ENCODE measurements around the gene SPRING1. TPM values are rescaled to one million over a fixed set of nuclear protein-coding genes. Genes with fewer than 3 reads are reported as not detected.

Gene SPRING1
- total RNA-seq, 4 donors from 2014 or later, result 22.3 to 40.3 (median 35.1) TPM

DNA sequence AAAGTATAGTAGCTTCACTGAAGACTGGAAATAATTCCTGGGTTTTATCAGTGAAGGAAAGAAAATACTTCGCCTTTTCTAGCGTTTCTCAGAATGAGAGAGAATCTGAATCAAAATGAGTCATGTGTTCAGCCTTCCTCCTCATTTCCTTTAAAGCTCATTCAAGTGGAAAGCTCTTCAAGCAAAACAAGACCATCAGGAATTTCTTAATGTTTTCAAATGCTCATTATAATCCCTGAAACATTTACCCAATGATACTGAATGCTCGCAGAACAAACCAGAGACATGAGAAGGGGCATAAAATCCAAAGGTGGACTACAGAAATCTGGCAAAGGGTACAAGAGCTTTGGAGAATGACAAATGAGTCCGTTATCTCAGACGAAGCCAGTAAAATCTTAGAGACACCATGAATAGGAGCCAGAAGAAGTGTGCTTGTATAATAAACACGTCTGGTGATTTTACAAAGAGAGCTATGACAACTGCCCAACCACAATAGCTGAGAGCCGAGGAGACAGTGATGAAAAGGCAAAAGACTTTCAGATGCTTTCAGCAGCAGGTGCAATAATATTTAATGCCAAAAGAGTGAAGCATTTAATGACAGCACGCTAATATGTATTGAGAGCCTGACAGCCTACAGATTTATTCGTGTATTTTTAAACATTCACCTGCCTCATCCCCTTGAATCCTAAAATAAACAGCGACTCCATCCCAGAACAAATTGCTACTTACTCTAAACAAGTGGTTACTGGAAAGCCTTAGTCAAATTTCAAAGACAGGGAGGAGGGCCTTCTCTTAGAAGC is 19.0 kb downstream of the SPRING1 start:
- TF ChIP-seq EP300 (IDR thresholded peaks at IDR 0.05; ENCODE audit: low read depth) (no peak), POLR2AphosphoS5 (IDR thresholded peaks at IDR 0.05) (no peak)
- TF ChIP-seq, protein P1, sequence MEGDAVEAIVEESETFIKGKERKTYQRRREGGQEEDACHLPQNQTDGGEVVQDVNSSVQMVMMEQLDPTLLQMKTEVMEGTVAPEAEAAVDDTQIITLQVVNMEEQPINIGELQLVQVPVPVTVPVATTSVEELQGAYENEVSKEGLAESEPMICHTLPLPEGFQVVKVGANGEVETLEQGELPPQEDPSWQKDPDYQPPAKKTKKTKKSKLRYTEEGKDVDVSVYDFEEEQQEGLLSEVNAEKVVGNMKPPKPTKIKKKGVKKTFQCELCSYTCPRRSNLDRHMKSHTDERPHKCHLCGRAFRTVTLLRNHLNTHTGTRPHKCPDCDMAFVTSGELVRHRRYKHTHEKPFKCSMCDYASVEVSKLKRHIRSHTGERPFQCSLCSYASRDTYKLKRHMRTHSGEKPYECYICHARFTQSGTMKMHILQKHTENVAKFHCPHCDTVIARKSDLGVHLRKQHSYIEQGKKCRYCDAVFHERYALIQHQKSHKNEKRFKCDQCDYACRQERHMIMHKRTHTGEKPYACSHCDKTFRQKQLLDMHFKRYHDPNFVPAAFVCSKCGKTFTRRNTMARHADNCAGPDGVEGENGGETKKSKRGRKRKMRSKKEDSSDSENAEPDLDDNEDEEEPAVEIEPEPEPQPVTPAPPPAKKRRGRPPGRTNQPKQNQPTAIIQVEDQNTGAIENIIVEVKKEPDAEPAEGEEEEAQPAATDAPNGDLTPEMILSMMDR (IDR thresholded peaks at IDR 0.05), result no peak
- Histone ChIP-seq H3K27me3 (no peaks in the 10 kb centered on the region), H3K9me3 (no peaks in the 10 kb centered on the region), H3K4me3 (no peak overlapping the region), H3K27ac (peak overlapping the region; percentile 25 to 49 (median 39)), H3K36me3 (peaks cover 0 to 13% (median 0%) of the 10 kb centered on the region in 4 donors), H3K4me1 (peaks cover 0 to 25% (median 10%) of the 10 kb centered on the region in 4 donors)
- 63 to 67% methylated on average over 10 of the region's 10 CpGs for WGBS, 2 donors (ENCODE audit: low coverage in 1 of 2)
- intact Hi-C loops (cut with DNase I; ENCODE audit: low total_unique reads) (no loop called here), in situ Hi-C loops (cut with MboI; ENCODE audit: low pct_ligation_motif_present in 1 of 4, low pct_unique_long_range_greater_than_20kb in 1 of 4, low sequenced_read_pairs in 3 of 4) (loop anchor here in 3 of 4 donors (25.0 kb wide), 2 partner anchors 393 to 732 kb away; no protein-coding TSS in a partner anchor)
- no peak for DNase-seq

DNA sequence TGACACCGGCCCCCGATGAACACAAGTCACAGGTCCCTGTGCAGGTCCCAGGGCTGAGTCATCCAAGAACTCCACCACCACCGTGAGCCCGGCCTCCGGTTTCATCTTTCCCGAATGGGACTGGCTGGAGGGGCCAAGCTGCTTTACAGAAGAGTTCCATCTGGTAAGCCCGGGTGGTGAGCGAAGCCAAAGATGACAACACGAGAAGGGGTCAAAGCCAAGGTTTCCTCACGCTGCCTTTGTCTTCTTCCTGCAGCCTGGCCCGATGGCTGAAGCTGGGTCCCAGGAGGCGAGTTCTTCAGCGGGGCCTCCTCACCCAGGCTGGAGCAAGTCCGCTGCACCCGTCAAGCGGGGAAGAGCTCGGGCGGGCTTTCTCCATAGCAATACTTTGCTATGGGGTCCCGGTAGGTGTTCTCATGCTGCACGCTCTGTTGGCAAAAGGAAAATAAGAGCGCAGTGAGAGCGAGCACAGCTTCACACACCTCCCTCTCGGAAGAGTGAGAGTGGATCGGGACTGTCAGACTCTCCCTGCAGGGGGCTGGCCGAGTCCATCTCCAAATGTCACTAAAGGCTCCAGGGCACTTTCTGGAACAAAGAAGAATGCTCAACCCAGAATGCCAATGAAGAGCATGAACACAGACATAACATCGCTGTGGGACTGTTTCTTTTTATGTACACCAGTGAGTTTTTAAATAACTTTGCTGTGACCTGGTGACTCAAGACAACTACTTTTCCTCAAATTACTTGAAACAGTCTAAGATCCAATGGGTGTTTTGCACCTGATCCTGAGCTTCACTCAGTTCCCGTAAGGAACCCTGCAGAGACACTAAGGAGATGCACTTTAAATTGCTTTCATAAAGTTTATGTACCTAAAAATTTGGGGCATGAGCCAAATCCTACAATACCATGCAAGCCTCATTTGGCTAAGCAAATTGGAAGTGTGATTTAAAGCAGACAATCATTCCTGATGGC is 20.1 kb downstream of the SPRING1 start:
- no peaks in the 10 kb centered on the region for H3K9me3 ChIP-seq
- 77 to 85% methylated on average over 3 to 27 of the region's 27 CpGs for WGBS, 2 donors (ENCODE audit: low coverage in 1 of 2)
- TF ChIP-seq EP300 (IDR thresholded peaks at IDR 0.05; ENCODE audit: low read depth), result no peak
- peak in 1 of 3 donors; percentile 8 for TF ChIP-seq POLR2AphosphoS5 (IDR thresholded peaks at IDR 0.05)
- peak overlapping the region in 2 of 4 donors; percentile 25 to 33 for H3K27ac ChIP-seq
- no peak overlapping the region for H3K4me3 ChIP-seq
- H3K36me3 ChIP-seq, result peaks cover 0 to 13% (median 0%) of the 10 kb centered on the region in 4 donors
- intact Hi-C loops (cut with DNase I; ENCODE audit: low total_unique reads), result no loop called here
- H3K4me1 ChIP-seq, result peaks cover 0 to 25% (median 10%) of the 10 kb centered on the region in 4 donors
- no peaks in the 10 kb centered on the region for H3K27me3 ChIP-seq
- peak; percentile 36 for DNase-seq
- in situ Hi-C loops (cut with MboI; ENCODE audit: low pct_ligation_motif_present in 1 of 4, low pct_unique_long_range_greater_than_20kb in 1 of 4, low sequenced_read_pairs in 3 of 4), result loop anchor here in 3 of 4 donors (25.0 kb wide), 2 partner anchors 395 to 730 kb away; no protein-coding TSS in a partner anchor

DNA sequence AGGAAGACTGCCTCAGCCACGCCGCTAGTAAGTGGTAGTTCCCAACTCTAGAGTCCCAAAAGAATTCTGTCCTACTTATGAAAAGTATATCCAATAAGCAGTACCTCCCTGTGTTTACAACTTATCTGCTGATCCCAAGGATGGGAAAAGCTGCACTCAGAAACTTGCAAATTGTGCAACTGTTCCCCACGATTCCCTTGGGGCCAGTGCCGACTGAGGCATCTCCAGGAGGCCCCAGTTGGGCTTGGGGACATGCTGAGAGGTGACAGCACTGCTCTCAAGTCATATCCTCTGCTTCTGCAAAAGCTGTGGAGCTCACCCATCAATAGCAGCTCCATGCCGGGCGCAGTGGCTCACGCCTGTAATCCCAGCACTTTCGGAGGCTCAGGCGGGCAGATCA is 23.7 kb downstream of the SPRING1 start:
- peaks cover 0 to 4% (median 0%) of the 10 kb centered on the region in 4 donors for H3K36me3 ChIP-seq
- peaks cover 12% of the 10 kb centered on the region for H3K27me3 ChIP-seq
- no peak overlapping the region for H3K27ac ChIP-seq
- H3K9me3 ChIP-seq, result no peaks in the 10 kb centered on the region
- WGBS, 2 donors (ENCODE audit: low coverage in 1 of 2), result 90% methylated on average over 9 of the region's 9 CpGs; no CpG with 5 or more reads in 1 of the 2 donors
- no peak overlapping the region for H3K4me3 ChIP-seq
- TF ChIP-seq EP300 (IDR thresholded peaks at IDR 0.05; ENCODE audit: low read depth) (no peak), POLR2A (IDR thresholded peaks at IDR 0.05) (no peak), POLR2AphosphoS5 (IDR thresholded peaks at IDR 0.05) (no peak)
- TF ChIP-seq, protein P1 (IDR thresholded peaks at IDR 0.05), result no peak
- no peak for DNase-seq
- in situ Hi-C loops (cut with MboI; ENCODE audit: low pct_ligation_motif_present in 1 of 4, low pct_unique_long_range_greater_than_20kb in 1 of 4, low sequenced_read_pairs in 3 of 4), result loop anchor here in 3 of 4 donors (25.0 kb wide), 2 partner anchors 398 to 727 kb away; no protein-coding TSS in a partner anchor
- intact Hi-C loops (cut with DNase I; ENCODE audit: low total_unique reads), result no loop called here
- H3K4me1 ChIP-seq, result peaks cover 0 to 19% (median 6%) of the 10 kb centered on the region in 4 donors

DNA sequence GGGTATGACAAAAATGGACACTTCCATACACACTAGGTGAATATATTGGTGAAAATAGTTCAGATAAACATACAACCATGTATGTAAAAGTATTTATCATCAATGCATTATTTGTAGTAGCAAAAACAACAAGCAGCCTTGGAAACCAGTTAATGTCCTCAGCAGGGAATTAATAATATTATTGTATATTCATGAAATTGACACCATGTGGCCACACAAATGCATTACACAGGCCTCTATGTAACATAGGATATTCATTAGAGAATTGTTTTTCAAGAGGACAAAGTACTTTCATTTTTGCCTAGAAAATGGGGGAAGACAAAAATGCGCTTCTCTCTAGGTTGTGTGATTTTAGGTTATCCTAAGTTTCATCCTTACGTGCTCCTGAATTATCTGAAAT is 24.3 kb downstream of the SPRING1 start:
- intact Hi-C loops (cut with DNase I; ENCODE audit: low total_unique reads) (no loop called here), in situ Hi-C loops (cut with MboI; ENCODE audit: low pct_ligation_motif_present in 1 of 4, low pct_unique_long_range_greater_than_20kb in 1 of 4, low sequenced_read_pairs in 3 of 4) (loop anchor here in 3 of 4 donors (25.0 kb wide), 2 partner anchors 399 to 726 kb away; no protein-coding TSS in a partner anchor)
- no peak overlapping the region for H3K4me3 ChIP-seq

More for the DNA sequence above, 24.3 kb downstream of the SPRING1 start:
- peaks cover 0 to 4% (median 0%) of the 10 kb centered on the region in 4 donors for H3K36me3 ChIP-seq
- peaks cover 14% of the 10 kb centered on the region for H3K27me3 ChIP-seq
- WGBS, 2 donors (ENCODE audit: low coverage in 1 of 2), result 93% methylated on average over 2 of the region's 2 CpGs
- H3K4me1 ChIP-seq, result peaks cover 6 to 19% (median 10%) of the 10 kb centered on the region in 4 donors
- H3K9me3 ChIP-seq, result no peaks in the 10 kb centered on the region
- H3K27ac ChIP-seq, result no peak overlapping the region
- no peak for DNase-seq
- TF ChIP-seq EP300 (IDR thresholded peaks at IDR 0.05; ENCODE audit: low read depth) (no peak), POLR2AphosphoS5 (IDR thresholded peaks at IDR 0.05) (no peak), POLR2A (IDR thresholded peaks at IDR 0.05) (no peak)
- TF ChIP-seq, protein P1 (IDR thresholded peaks at IDR 0.05), result no peak

Measured in transverse colon (tissue), 4 donors.